Measurements from ENCODE around the gene MARVELD2.
"Not testable (repeated sequence)": the region's sequence is repeated elsewhere in the genome, so short reads cannot be mapped to it uniquely, and the experiment has no call there.

The MARVELD2 gene

GRCh38 chr5:69462170-69462569 lies 47.3 kb downstream of the MARVELD2 start:
- H3K4me3 ChIP-seq (ENCODE audit: low read depth, low read length): no peak overlapping the region
- POLR2A ChIA-PET: no interaction called here
- no peak for DNase-seq (ENCODE audit: low read depth, low spot score)
- CTCF ChIA-PET: interaction anchor here (0.9 kb wide), 1 partner anchor 35 kb away, joined by 3 read pairs; no protein-coding TSS in a partner anchor
- no peak for TF ChIP-seq CTCF (IDR thresholded peaks at IDR 0.05; ENCODE audit: insufficient read depth, low read length, missing control alignments)

GRCh38 chr5:69466375-69466774 lies 51.5 kb downstream of the MARVELD2 start:
- CTCF ChIA-PET; DNase-seq (ENCODE audit: low read depth, low spot score); POLR2A ChIA-PET; H3K4me3 ChIP-seq (ENCODE audit: low read depth, low read length): not testable (repeated sequence)

- no peak overlapping the region for H3K4me3 ChIP-seq (ENCODE audit: low read depth, low read length)
- TF ChIP-seq CTCF (IDR thresholded peaks at IDR 0.05; ENCODE audit: insufficient read depth, low read length, missing control alignments): no peak
- CTCF ChIA-PET: no interaction called here
- POLR2A ChIA-PET: no interaction called here
- DNase-seq (ENCODE audit: low read depth, low spot score): no peak
Measured at GRCh38 chr5:69467442-69468225, 52.7 kb downstream of the MARVELD2 start.

- ChIA-PET CTCF (no interaction called here), POLR2A (no interaction called here)
- no peak for DNase-seq (ENCODE audit: low read depth, low spot score)
- H3K4me3 ChIP-seq (ENCODE audit: low read depth, low read length): no peak overlapping the region
- TF ChIP-seq CTCF (IDR thresholded peaks at IDR 0.05; ENCODE audit: insufficient read depth, low read length, missing control alignments): no peak
Measured at GRCh38 chr5:69468631-69469030, 53.7 kb downstream of the MARVELD2 start.

- DNase-seq (ENCODE audit: low read depth, low spot score); H3K4me3 ChIP-seq (ENCODE audit: low read depth, low read length); CTCF ChIA-PET; POLR2A ChIA-PET: not testable (repeated sequence)
Measured at GRCh38 chr5:69471516-69471915, 56.6 kb downstream of the MARVELD2 start.

GRCh38 chr5:69472535-69473143 lies 57.7 kb downstream of the MARVELD2 start:
- POLR2A ChIA-PET; CTCF ChIA-PET; H3K4me3 ChIP-seq (ENCODE audit: low read depth, low read length); DNase-seq (ENCODE audit: low read depth, low spot score): not testable (repeated sequence)

- POLR2A ChIA-PET: no interaction called here
- CTCF ChIA-PET: no interaction called here
- no peak for TF ChIP-seq CTCF (IDR thresholded peaks at IDR 0.05; ENCODE audit: insufficient read depth, low read length, missing control alignments)
- DNase-seq (ENCODE audit: low read depth, low spot score): no peak
- H3K4me3 ChIP-seq (ENCODE audit: low read depth, low read length): no peak overlapping the region
Measured at GRCh38 chr5:69477170-69477569, 62.3 kb downstream of the MARVELD2 start.

GRCh38 chr5:69478296-69478695 lies 63.4 kb downstream of the MARVELD2 start:
- CTCF ChIA-PET; DNase-seq (ENCODE audit: low read depth, low spot score); POLR2A ChIA-PET; H3K4me3 ChIP-seq (ENCODE audit: low read depth, low read length): not testable (repeated sequence)
